CD4-positive, alpha-beta T cell treated with Interleukin-15 for 4 hours (primary cell): ENCODE data around the gene ATG4D.

Source experiments
- DNase-seq: peaks from one replicate; pipeline ENCODE4 v3.0.0-alpha.2; 2020; ENCODE audit warnings: low spot score

Gene ATG4D

DNA sequence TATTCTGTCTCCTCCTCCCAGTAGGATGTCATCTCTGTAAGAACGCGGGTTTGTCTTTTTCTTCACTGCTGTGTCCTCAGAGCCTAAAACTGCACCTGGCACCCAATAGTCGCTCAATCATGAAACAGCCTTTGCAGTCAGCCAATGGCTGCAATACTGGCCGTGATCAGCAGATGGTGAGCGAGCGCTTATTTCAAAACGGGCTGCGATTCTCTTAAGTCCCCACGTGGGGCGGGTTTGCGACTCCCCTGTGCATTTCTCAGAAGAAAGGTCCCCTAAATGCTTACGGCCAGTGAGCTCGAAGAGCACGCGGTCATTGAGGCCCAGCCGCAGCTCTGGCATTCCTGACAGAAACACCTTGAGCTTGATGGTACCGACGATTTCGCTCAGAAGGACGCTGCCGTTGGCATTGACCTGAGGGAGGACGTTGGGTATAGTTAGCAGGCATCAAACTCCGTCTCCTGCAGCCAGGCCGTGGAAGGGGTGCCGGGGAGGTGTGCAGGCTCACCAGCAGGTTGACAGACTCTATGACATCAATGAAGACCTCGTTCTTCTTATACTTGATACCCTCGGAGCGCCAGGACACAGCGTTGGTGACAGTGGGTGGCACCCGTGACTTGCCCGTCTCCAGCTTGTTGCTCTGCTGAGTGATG is 37.4 kb downstream of the ATG4D start:
- peak; percentile 89 for DNase-seq

DNA sequence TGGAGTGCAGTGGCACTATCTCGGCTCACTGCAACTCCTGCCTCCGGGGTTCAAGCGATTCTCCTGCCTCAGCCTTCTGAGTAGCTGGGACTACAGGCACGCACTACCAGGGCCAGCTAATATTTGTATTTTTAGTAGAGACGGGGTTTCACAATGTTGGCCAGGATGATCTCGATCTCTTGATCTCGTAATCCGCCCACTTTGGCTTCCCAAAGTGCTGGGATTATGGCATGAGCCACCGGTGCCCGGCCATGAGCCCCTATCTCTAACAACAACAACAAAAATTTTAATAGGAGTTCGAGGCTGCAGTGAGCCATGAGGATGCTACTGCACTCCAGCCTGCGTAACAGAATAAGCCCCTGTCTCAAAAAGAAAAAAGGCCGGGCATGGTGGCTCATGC is 38.4 kb downstream of the ATG4D start:
- no peak for DNase-seq

DNA sequence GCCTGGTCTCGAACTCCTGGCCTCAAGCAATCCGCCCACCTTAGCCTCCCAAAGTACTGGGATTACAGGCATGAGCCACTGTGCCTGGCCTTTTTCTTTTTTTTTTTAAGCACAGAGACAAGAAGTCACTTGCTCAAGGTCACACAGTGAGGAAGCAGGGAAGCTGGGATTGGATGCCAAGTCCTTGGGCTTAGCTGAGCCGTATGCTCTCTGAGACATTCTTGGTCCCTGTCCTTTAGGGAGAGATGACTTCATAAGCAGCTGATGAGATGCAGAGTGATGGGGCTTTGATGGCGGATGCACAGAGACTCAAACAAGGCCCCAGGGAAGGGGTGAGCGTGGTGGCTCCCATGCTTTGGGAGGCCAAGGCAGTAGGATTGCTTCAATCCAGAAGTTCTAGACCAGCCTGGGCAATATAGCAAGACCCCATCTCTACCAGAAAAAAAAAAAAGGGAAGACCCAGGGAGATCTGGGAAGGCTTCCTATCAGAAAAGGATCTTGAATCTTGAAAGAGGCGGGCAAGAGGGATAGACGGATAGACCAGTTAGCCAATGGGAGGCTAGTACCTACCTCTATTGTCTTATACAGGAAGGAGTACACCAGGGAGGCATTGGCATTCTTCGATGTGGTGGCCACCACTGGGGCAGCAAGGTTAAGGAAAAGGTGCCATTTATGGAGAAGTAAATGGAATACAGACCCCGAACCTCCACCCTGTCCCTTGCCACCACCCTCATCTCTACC is 39.5 kb downstream of the ATG4D start:
- DNase-seq, result no peak

DNA sequence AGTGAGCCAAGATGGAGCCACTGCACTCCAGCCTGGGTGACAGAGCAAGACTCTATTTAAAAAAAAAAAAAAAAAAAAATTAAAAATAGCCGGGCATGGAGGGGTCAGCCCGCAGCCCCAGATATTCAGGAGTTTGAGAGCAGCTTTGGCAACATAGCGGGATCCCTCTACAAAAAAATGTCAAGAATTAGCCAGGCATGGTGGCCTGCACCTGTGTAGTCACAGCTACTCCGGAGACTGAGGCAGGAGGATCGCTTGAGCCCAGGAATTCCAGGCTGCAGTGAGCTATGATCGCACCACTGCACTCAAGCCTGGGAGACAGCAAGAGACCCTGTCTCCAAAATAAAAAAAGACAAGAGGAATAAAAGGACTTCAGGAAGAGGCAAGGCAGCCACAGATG is 42.7 kb downstream of the ATG4D start:
- no peak for DNase-seq

DNA sequence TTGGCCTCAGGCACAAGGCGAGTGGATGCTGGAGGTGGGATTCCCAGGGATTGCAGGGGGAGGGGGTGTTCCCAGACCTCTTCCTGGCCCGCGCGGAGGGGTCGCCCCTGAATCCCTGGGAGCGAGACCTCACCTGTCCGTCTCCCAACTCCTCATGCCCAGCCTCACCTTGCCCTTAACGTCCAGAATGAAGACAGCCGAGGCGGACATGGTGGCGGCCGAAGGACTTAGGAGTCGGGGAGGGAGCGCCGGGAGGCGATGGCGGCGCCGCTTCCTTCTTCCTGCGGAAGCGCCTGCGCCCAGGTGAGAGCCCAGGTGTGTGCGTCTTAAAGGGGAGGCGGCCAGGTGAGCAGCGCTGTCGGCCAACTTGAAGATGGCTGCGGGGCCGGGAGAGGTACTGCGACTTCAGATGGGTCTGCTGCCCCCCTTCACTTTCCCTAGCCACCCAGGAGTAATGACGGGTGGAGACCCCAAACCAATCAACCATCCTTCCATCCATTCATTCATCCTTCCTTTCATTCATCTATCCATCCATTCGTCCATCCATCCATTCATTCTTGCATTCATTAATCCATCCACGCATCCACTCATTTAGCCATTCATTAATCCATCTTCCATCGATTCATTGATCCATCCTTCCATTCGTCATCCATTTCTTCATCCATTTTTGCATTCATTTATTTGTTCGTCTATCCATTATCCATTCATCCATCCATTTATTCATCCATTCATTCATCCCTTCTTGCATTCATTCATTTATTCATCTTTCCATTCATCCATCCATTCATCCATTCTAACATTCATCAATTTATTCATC is 43.5 kb downstream of the ATG4D start, which contains the start of gene AP1M2:
Gene AP1M2 (minus strand): TSS at position 291 of the 817 bp plus-strand sequence. CDS start 81 bp downstream, at position 210.
- no peak for DNase-seq

DNA sequence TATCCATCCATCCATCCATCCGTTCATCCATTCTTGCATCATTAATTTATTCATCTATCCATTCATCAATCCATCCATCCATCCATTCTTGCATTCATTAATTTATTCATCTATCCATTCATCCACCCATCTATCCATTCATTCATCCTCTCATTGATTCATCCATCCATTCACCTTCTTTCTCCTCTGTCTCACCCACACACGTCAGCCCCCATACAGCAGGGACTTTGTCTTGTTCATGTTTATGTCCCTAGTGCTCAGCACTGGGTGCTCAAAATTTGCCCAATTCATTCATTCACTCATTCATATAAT is 44.1 kb downstream of the ATG4D start:
- DNase-seq, result no peak

DNA sequence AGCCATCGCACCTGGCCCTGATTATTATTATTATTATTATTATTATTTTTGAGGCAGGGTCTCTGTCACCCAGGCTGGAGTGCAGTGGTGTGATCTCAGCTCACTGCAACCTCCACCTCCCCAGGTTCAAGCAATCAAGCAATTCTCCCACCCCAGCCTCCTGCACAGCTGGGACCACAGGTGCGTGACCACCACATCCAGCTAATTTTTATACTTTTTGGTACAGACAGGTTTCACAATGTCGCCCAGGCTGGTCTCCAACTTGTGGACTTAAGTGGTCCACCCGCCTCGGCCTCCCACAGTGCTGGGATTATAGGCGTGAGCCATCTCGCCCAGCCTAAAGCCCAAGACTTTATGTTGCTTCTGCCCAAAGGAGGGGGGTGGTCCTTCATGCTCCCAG is 49.4 kb downstream of the ATG4D start:
- DNase-seq, result no peak

DNA sequence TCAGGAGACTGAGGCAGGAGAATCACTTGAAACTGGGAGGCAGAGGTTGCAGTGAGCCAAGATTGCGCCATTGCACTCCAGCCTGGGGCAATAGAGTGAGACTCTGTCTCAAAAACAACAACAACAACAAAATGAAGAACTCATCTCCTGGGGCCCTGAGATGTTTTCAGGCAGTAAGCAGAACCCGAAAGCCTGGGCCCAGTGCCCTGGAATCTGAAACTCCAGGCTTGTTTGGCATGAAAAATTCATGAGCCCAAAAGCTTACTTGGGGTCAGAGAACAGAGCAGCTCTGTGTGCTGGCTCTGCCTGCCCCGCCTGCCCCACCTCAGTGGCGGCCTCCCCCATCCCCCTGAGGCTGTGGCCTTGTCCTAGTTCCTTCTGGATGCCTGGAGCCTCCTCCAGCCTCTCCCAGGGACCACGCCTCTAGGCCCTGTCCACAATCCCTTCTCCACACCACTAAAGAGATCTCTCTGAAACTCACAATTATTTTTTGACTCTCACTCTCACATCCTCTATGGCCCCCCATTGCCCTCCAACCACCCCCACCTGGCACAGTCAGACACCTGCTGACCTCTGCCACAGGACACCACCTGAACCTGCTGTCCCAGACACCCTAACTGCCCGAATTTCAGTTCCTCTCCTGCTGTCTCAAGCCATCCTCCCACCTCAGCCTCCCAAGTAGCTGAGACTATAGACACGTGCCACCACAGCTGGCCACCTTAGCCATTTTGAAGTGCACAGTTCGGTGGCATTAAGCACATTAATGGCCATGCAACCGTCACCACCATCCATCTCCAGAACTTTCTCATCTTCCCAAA is 50.3 kb downstream of the ATG4D start:
- DNase-seq, result no peak

DNA sequence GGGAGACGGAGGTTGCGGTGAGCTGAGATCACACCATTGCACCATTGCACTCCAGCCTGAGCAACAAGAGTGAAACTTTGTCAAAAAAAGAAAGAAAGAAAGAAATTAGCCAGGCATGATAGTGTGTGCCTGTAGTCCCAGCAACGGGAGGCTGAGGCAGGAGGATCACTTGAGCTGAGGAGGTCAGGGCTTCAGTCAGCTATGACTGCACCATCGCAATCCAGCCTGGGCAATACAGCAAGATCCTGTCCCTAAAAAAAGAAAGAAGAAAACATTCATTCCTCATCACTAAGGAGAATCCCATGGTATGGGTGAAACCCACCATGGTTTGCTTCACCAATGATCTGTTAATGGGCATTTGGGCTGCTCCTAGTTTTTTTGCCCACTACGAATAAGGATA is 56.4 kb downstream of the ATG4D start:
- no peak for DNase-seq

DNA sequence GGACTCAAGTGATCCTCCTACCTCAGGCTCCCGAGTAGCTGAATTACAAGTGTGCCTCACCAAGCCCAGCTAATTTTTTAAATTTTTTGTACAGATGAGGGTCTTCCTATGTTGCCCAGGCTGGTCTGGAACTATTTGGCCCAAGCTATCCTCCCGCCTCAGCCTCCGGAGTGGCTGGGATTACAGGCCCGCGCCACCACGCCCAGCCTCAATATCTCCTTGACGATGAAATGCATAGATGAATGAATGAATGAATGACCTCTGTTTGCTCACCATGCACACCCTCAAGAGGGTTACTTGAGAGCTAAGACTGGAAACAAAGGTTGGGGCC is 58.3 kb downstream of the ATG4D start:
- no peak for DNase-seq

DNA sequence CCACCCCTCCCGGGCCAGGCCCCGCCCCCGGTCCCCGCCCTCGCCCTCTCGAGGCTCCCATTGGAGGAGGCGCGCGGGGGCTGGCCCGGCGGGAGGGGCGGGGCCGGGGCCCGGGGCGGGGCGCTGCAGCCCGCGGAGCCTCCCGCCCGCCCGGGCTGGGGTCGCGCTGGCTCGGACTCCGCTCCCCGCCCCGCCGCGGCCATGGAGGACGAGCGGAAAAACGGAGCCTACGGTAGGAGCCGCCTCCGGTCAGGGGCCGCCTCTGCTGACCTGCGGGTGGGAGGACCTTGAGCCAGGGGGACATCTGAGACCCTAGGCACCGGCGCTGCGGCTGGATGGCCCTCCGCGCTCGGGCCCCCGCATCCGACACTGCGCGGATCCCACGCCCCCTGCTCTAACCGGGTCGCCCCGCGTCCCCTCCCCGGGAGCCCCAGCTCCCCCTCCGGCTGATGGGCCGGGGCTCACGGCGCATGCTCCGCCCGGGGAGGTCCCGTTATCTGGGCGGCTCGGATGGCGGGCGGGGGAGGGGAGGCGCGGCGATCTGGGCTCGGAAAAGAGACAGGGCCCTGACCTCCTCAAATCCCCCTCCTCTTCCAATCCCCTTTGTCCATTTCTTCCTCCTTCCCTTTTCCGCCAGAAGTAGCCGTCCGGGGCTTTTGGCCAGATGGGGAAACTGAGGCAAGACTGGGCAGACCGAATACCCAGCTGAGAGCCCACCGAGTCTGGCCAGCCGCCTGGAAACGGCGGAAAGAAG is 58.8 kb downstream of the ATG4D start:
- DNase-seq, result peak; percentile 87
